Naive thymus-derived CD4-positive, alpha-beta T cell (primary cell): ENCODE results near the gene TSPAN14. TPM values are rescaled to one million over a fixed set of nuclear protein-coding genes. Genes with fewer than 3 reads are reported as not detected.

Experiments used
- ATAC-seq: fragments of 150-1000 bp; cut with Tn5 transposase; 2 replicates; pipeline ENCODE4 v1.10.0; 2021; ENCODE audit warnings: mild to moderate bottlenecking, moderate library complexity
- CTCF ChIA-PET: fragments of 350-600 bp; sonication (Branson Sonifier 250); formaldehyde crosslinking; loops from one replicate; lab custom pipeline; 2021; ENCODE audit warnings: antibody characterized with exemption; lab: Charles Lee
- POLR2A ChIA-PET: fragments of 350-600 bp; sonication (Branson Sonifier 250); formaldehyde crosslinking; loops from one replicate; lab custom pipeline; 2021; ENCODE audit warnings: antibody characterized with exemption, inconsistent platforms; lab: Charles Lee
- DNase-seq, 9 donors: peaks; one replicate each; pipeline versions ENCODE4 v3.0.0 to v3.0.0-alpha.2; 2020 to 2022; ENCODE audit warnings: mixed read lengths in 1 of 9
- H3K27ac ChIP-seq: one replicate; pipeline ENCODE4 v1.7.0; 2013; ENCODE audit warnings: mild to moderate bottlenecking, low read depth, low read length, moderate library complexity
- H3K27me3 ChIP-seq, 2 donors: one replicate each; pipeline ENCODE4 v1.7.0; 2013; ENCODE audit warnings: low read length in 2 of 2, mild to moderate bottlenecking in 2 of 2, moderate library complexity in 2 of 2; ENCODE audit not compliant: control insufficient read depth in 2 of 2, insufficient read depth in 2 of 2
- H3K36me3 ChIP-seq, 3 experiments: 1 replicate in 2 of 3; 2 replicates in 1 of 3; pipeline ENCODE4 v1.7.0; 2013; ENCODE audit warnings: low read length in 3 of 3, mild to moderate bottlenecking in 3 of 3, moderate library complexity in 1 of 3; ENCODE audit not compliant: insufficient read depth in 3 of 3, control insufficient read depth in 2 of 3
- H3K4me1 ChIP-seq, 2 donors: one replicate each; pipeline ENCODE4 v1.7.0; 2013; ENCODE audit warnings: low read length in 2 of 2, mild to moderate bottlenecking in 2 of 2, moderate library complexity in 1 of 2; ENCODE audit not compliant: control insufficient read depth in 2 of 2, insufficient read depth in 2 of 2
- H3K4me3 ChIP-seq: 2 replicates; pipeline ENCODE4 v1.7.0; 2013; ENCODE audit warnings: mild to moderate bottlenecking, low read length
- H3K9me3 ChIP-seq, 3 experiments: 1 replicate in 2 of 3; 2 replicates in 1 of 3; pipeline ENCODE4 v1.7.0; 2013; ENCODE audit warnings: low read length in 3 of 3; ENCODE audit not compliant: control insufficient read depth in 2 of 3
- H3K27ac Mint-ChIP-seq, 9 donors: one replicate each; pipeline ENCODE4 v1.8.0; 2020 to 2022; ENCODE audit warnings: mixed read lengths in 9 of 9, mild to moderate bottlenecking in 8 of 9, moderate library complexity in 5 of 9, inconsistent platforms in 2 of 9
- H3K27me3 Mint-ChIP-seq, 5 donors: one replicate each; pipeline ENCODE4 v1.8.0; 2021 to 2022; ENCODE audit warnings: mixed read lengths in 5 of 5, mild to moderate bottlenecking in 1 of 5
- H3K36me3 Mint-ChIP-seq, 5 donors: one replicate each; pipeline ENCODE4 v1.8.0; 2020 to 2022; ENCODE audit warnings: mixed read lengths in 5 of 5, mild to moderate bottlenecking in 3 of 5, inconsistent platforms in 1 of 5
- H3K4me1 Mint-ChIP-seq, 7 donors: one replicate each; pipeline ENCODE4 v1.8.0; 2020 to 2022; ENCODE audit warnings: mixed read lengths in 7 of 7, mild to moderate bottlenecking in 3 of 7, inconsistent platforms in 1 of 7
- H3K4me3 Mint-ChIP-seq, 10 donors: one replicate each; pipeline ENCODE4 v1.8.0; 2020 to 2022; ENCODE audit warnings: mild to moderate bottlenecking in 10 of 10, mixed read lengths in 10 of 10, moderate library complexity in 6 of 10, inconsistent platforms in 2 of 10
- H3K9me3 Mint-ChIP-seq, 11 donors: one replicate each; pipeline ENCODE4 v1.8.0; 2020 to 2022; ENCODE audit warnings: mixed read lengths in 11 of 11, mild to moderate bottlenecking in 4 of 11, inconsistent platforms in 1 of 11, moderate library complexity in 1 of 11
- intact Hi-C, 2 donors: fragments of 100-400 bp; cut with micrococcal nuclease; formaldehyde crosslinking; loops; one replicate each; pipeline ENCODE4 v1.15.1; 2023
- polyA plus RNA-seq, 2 donors: library from polyadenylated mRNA; unstranded; fragments of 300-500 nt; fragmentation: Illumina TruSeq; gene quantifications; one replicate each; pipeline ENCODE4 v1.2.3, GENCODE V29; 2021
- total RNA-seq, 6 experiments: library from RNA in 5 of 6; stranded (reverse) in 5 of 6; gene quantifications; 1 replicate in 5 of 6; 2 replicates in 1 of 6; pipeline ENCODE4 v1.2.3 and lab custom pipeline; 2021 to 2026

The TSPAN14 gene
- total and polyA plus RNA-seq, 7 experiments from 2014 or later, result 135 to 386 (median 161) TPM

GRCh38 chr10:80555415-80555814, 101.3 kb downstream of the TSPAN14 start:
- Histone ChIP-seq H3K4me3 (no peak overlapping the region), H3K9me3 (no peaks in the 10 kb centered on the region), H3K27me3 (no peaks in the 10 kb centered on the region), H3K36me3 (no peaks in the 10 kb centered on the region), H3K27ac (no peak overlapping the region), H3K4me1 (no peaks in the 10 kb centered on the region)
- Mint-ChIP-seq H3K27ac (no peak overlapping the region), H3K27me3 (peaks cover 0 to 32% (median 4%) of the 10 kb centered on the region in 5 donors), H3K4me3 (no peak overlapping the region), H3K9me3 (peaks cover 0 to 4% (median 0%) of the 10 kb centered on the region in 11 donors), H3K36me3 (no peaks in the 10 kb centered on the region), H3K4me1 (no peaks in the 10 kb centered on the region)
- intact Hi-C loops, result loop anchor here in 1 of 2 donors (10.0 kb wide), 1 partner anchor 109 kb away; no protein-coding TSS in a partner anchor
- CTCF ChIA-PET, result no interaction called here
- ATAC-seq (no peak), DNase-seq (no peak)
- POLR2A ChIA-PET, result no interaction called here

GRCh38 chr10:80561950-80562349, 107.8 kb downstream of the TSPAN14 start:
- intact Hi-C loops, result no loop called here
- CTCF ChIA-PET, result no interaction called here

GRCh38 chr10:80567292-80567691, 113.2 kb downstream of the TSPAN14 start:
- ChIA-PET CTCF (no interaction called here), POLR2A (no interaction called here)
- Mint-ChIP-seq H3K4me1 (no peaks in the 10 kb centered on the region), H3K36me3 (peaks cover 0 to 6% (median 0%) of the 10 kb centered on the region in 5 donors), H3K9me3 (peaks cover 0 to 2% (median 0%) of the 10 kb centered on the region in 11 donors), H3K27ac (no peak overlapping the region), H3K27me3 (peaks cover 0 to 23% (median 4%) of the 10 kb centered on the region in 5 donors), H3K4me3 (no peak overlapping the region)
- H3K27ac ChIP-seq, result no peak overlapping the region
- no peak overlapping the region for H3K4me3 ChIP-seq
- H3K36me3 ChIP-seq, result no peaks in the 10 kb centered on the region
- H3K27me3 ChIP-seq, result no peaks in the 10 kb centered on the region
- intact Hi-C loops, result no loop called here
- H3K9me3 ChIP-seq, result no peaks in the 10 kb centered on the region
- no peaks in the 10 kb centered on the region for H3K4me1 ChIP-seq
- DNase-seq (no peak), ATAC-seq (no peak)

More at GRCh38 chr10:80561950-80562349, 107.8 kb downstream of the TSPAN14 start:
- no peak overlapping the region for H3K27ac Mint-ChIP-seq
- H3K4me1 Mint-ChIP-seq, result no peaks in the 10 kb centered on the region
- H3K9me3 Mint-ChIP-seq, result peaks cover 0 to 2% (median 0%) of the 10 kb centered on the region in 11 donors
- Histone ChIP-seq H3K27ac (no peak overlapping the region), H3K36me3 (no peaks in the 10 kb centered on the region), H3K4me3 (no peak overlapping the region), H3K27me3 (no peaks in the 10 kb centered on the region), H3K4me1 (no peaks in the 10 kb centered on the region), H3K9me3 (no peaks in the 10 kb centered on the region)
- POLR2A ChIA-PET, result interaction anchor here (1.0 kb wide), 1 partner anchor 17 kb away, joined by 3 read pairs; no protein-coding TSS in a partner anchor
- no peak for DNase-seq
- H3K27me3 Mint-ChIP-seq, result peaks cover 0 to 28% (median 0%) of the 10 kb centered on the region in 5 donors
- peaks cover 0 to 6% (median 0%) of the 10 kb centered on the region in 5 donors for H3K36me3 Mint-ChIP-seq
- no peak overlapping the region for H3K4me3 Mint-ChIP-seq
- no peak for ATAC-seq

GRCh38 chr10:80569131-80569895, 115.2 kb downstream of the TSPAN14 start:
- POLR2A ChIA-PET, result no interaction called here
- Mint-ChIP-seq H3K4me1 (peaks cover 0 to 4% (median 0%) of the 10 kb centered on the region in 7 donors), H3K4me3 (no peak overlapping the region), H3K9me3 (peaks cover 0 to 2% (median 0%) of the 10 kb centered on the region in 11 donors), H3K27me3 (peaks cover 0 to 19% (median 4%) of the 10 kb centered on the region in 5 donors), H3K27ac (no peak overlapping the region), H3K36me3 (peaks cover 0 to 3% (median 0%) of the 10 kb centered on the region in 5 donors)
- CTCF ChIA-PET, result no interaction called here
- H3K9me3 ChIP-seq, result no peaks in the 10 kb centered on the region
- no peaks in the 10 kb centered on the region for H3K27me3 ChIP-seq
- ATAC-seq (no peak), DNase-seq (no peak)
- no peaks in the 10 kb centered on the region for H3K36me3 ChIP-seq
- no peak overlapping the region for H3K27ac ChIP-seq
- intact Hi-C loops, result no loop called here
- no peaks in the 10 kb centered on the region for H3K4me1 ChIP-seq
- no peak overlapping the region for H3K4me3 ChIP-seq

- Mint-ChIP-seq H3K4me1 (peaks cover 0 to 4% (median 0%) of the 10 kb centered on the region in 7 donors), H3K4me3 (no peak overlapping the region), H3K27me3 (peaks cover 0 to 14% (median 0%) of the 10 kb centered on the region in 5 donors), H3K27ac (no peak overlapping the region), H3K9me3 (peaks cover 0 to 1% (median 0%) of the 10 kb centered on the region in 11 donors), H3K36me3 (no peaks in the 10 kb centered on the region)
- Histone ChIP-seq H3K4me1 (no peaks in the 10 kb centered on the region), H3K4me3 (no peak overlapping the region), H3K9me3 (no peaks in the 10 kb centered on the region), H3K36me3 (no peaks in the 10 kb centered on the region), H3K27ac (no peak overlapping the region), H3K27me3 (no peaks in the 10 kb centered on the region)
- CTCF ChIA-PET, result no interaction called here
- intact Hi-C loops, result no loop called here
- DNase-seq, result no peak
- no peak for ATAC-seq
- POLR2A ChIA-PET, result no interaction called here
Measured at GRCh38 chr10:80571352-80571751, 117.2 kb downstream of the TSPAN14 start.

GRCh38 chr10:80579181-80579763, 125.2 kb downstream of the TSPAN14 start:
- Histone ChIP-seq H3K9me3 (no peaks in the 10 kb centered on the region), H3K27me3 (no peaks in the 10 kb centered on the region), H3K4me3 (no peak overlapping the region), H3K27ac (no peak overlapping the region), H3K4me1 (no peaks in the 10 kb centered on the region), H3K36me3 (no peaks in the 10 kb centered on the region)
- H3K4me3 Mint-ChIP-seq, result no peak overlapping the region
- H3K9me3 Mint-ChIP-seq, result peaks cover 0 to 6% (median 4%) of the 10 kb centered on the region in 11 donors
- peaks cover 0 to 17% (median 0%) of the 10 kb centered on the region in 5 donors for H3K27me3 Mint-ChIP-seq
- peaks cover 0 to 13% (median 3%) of the 10 kb centered on the region in 7 donors for H3K4me1 Mint-ChIP-seq
- intact Hi-C loops, result no loop called here
- H3K36me3 Mint-ChIP-seq, result no peaks in the 10 kb centered on the region
- DNase-seq (no peak), ATAC-seq (no peak)
- no peak overlapping the region for H3K27ac Mint-ChIP-seq
- POLR2A ChIA-PET, result interaction anchor here (0.9 kb wide), 1 partner anchor 18 kb away, joined by 3 read pairs; no protein-coding TSS in a partner anchor
- CTCF ChIA-PET, result no interaction called here
